UCSD-AML1 (cell line): ENCODE results near the gene KIFC1.

Source experiments
- DNase-seq: peaks from one replicate; lab custom pipeline; 2025; ENCODE audit not compliant: unreplicated experiment; lab: John Stamatoyannopoulos, UW

Gene KIFC1

GRCh38 chr6:33410050-33410710 is 18.6 kb downstream of the KIFC1 start:
- DNase-seq, result peak; percentile 99

GRCh38 chr6:33410711-33411631 is 19.3 kb downstream of the KIFC1 start, which contains the start of gene PHF1:
Gene PHF1, plus strand, starts transcription at chr6:33411014. Its CDS starts 1,250 bp downstream, at chr6:33412264.
- no peak for DNase-seq

GRCh38 chr6:33411632-33412005 is 20.0 kb downstream of the KIFC1 start:
- no peak for DNase-seq

- no peak for DNase-seq
These were observed 20.8 kb downstream of the KIFC1 start for GRCh38 chr6:33412140-33413009.

GRCh38 chr6:33413241-33414120 is 21.9 kb downstream of the KIFC1 start:
- DNase-seq, result no peak

- DNase-seq, result no peak
These were observed 23.1 kb downstream of the KIFC1 start for GRCh38 chr6:33414592-33415271.

- DNase-seq, result no peak
These were observed 24.2 kb downstream of the KIFC1 start for GRCh38 chr6:33415831-33416230.

- no peak for DNase-seq
These were observed 24.9 kb downstream of the KIFC1 start for GRCh38 chr6:33416386-33417127.

GRCh38 chr6:33417128-33417902 is 25.7 kb downstream of the KIFC1 start:
- no peak for DNase-seq

GRCh38 chr6:33417903-33418689 is 26.5 kb downstream of the KIFC1 start, which contains the start of gene CUTA:
Gene CUTA, minus strand, starts transcription at chr6:33418107. Its CDS starts 107 bp downstream, at chr6:33418000.
- DNase-seq, result peak; percentile 99

- no peak for DNase-seq
These were observed 27.2 kb downstream of the KIFC1 start for GRCh38 chr6:33418690-33419291.

- DNase-seq, result no peak
These were observed 28.2 kb downstream of the KIFC1 start, which contains the start of gene SYNGAP1 for GRCh38 chr6:33419580-33420490. Gene SYNGAP1, plus strand, starts transcription at chr6:33420065. Its CDS starts 200 bp downstream, at chr6:33420265.

GRCh38 chr6:33420491-33421343 is 29.1 kb downstream of the KIFC1 start:
- DNase-seq, result no peak

GRCh38 chr6:33421344-33421643 is 29.7 kb downstream of the KIFC1 start:
- no peak for DNase-seq

- no peak for DNase-seq
These were observed 32.2 kb downstream of the KIFC1 start for GRCh38 chr6:33423777-33424176.
